ENCODE measurements around the gene ATG9A.

DNA sequence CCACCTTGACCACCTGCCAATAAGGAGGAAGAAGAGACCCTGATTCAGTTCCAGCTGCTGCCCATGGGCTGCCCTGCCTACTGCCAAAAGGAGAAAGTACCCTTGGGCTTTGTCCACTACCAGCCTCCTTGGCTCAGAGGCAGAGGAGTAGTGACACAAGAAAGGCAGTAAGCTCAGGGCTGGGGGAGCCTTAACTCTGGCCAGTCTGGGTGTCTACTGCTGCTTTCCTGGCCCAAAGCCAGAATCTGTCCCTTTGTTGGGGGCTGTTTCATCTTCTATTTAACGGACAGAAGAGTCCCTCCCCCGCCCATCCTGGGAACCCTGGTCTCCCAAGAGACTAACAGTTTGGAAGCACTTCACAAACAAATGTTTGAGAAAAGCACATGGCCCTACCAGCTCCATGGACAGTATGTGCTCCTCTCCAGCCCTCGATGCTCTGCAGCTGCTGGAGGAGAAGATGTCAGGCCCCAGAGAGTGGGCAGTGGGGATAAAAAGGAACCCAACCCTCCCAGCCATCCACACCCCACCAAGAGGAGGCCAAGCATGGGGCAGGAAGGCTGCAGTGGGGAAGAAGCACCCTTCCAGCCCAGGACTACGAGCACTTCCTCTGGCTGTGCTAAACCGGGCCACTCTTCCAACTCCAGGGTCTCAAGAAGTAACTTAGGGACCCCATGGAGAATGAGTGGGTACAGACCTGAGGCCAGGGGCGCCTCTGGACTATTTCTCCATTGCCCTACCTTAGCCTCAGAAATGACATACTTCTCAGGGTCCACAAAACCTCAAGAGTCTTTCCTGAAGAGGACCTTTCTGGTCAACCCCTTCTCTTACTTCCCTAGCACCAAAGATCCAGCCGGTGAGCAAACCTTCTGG, 1.2 kb downstream of the ATG9A start:
- no peak for TF ChIP-seq POLR2A (IDR thresholded peaks at IDR 0.05; ENCODE audit: low read depth, low read length)
- TF ChIP-seq POLR2AphosphoS5 (IDR thresholded peaks at IDR 0.05; ENCODE audit: low read depth, low read length): no peak

All from GM12892 (cell line).